Lower leg skin (tissue), 4 donors: ENCODE data around the gene VTCN1. TPM values are rescaled to one million over a fixed set of nuclear protein-coding genes. Genes with fewer than 3 reads are reported as not detected.

ENCODE experiments used
- DNase-seq, 2 donors: peaks; one replicate each; pipeline ENCODE4 v3.0.0-alpha.2; 2019; ENCODE audit warnings: low spot score in 2 of 2
- H3K4me3 ChIP-seq: fragments of 200-600 bp; sonication (generic); 2 replicates; pipeline ENCODE4 v1.5.1; 2017; ENCODE audit warnings: mild to moderate bottlenecking, low read depth; ENCODE audit not compliant: poor library complexity, severe bottlenecking
- CTCF ChIP-seq, 3 donors: fragments of 450-650 bp; IDR thresholded peaks; one replicate each; pipeline ENCODE4 v1.5.1; 2016; ENCODE audit warnings: antibody characterized with exemption in 3 of 3, mild to moderate bottlenecking in 3 of 3, moderate library complexity in 2 of 3
- POLR2A ChIP-seq, 2 donors: fragments of 450-650 bp; IDR thresholded peaks; one replicate each; pipeline ENCODE4 v1.6.1; 2016 to 2017; ENCODE audit warnings: antibody characterized with exemption in 2 of 2, mild to moderate bottlenecking in 1 of 2, moderate library complexity in 1 of 2
- WGBS, 2 donors: methylation state at CpG; one replicate each; pipeline ENCODE4 v1.1.5; 2018; 5-methylcytosine and 5-hydroxymethylcytosine counted together
- intact Hi-C: fragments of 100-400 bp; cut with DNase I; formaldehyde crosslinking; loops from one replicate; pipeline ENCODE4 v1.15.0; 2023; ENCODE audit warnings: low total_unique reads
- total RNA-seq, 4 donors: library from RNA; depleted of rRNA; stranded (reverse); fragments of >200 nt; gene quantifications; one replicate each; pipeline ENCODE4 v1.1.0, GENCODE V29; 2016

The VTCN1 gene
- total RNA-seq, 4 donors from 2014 or later = 0.38 to 5.7 (median 2.7) TPM

DNA sequence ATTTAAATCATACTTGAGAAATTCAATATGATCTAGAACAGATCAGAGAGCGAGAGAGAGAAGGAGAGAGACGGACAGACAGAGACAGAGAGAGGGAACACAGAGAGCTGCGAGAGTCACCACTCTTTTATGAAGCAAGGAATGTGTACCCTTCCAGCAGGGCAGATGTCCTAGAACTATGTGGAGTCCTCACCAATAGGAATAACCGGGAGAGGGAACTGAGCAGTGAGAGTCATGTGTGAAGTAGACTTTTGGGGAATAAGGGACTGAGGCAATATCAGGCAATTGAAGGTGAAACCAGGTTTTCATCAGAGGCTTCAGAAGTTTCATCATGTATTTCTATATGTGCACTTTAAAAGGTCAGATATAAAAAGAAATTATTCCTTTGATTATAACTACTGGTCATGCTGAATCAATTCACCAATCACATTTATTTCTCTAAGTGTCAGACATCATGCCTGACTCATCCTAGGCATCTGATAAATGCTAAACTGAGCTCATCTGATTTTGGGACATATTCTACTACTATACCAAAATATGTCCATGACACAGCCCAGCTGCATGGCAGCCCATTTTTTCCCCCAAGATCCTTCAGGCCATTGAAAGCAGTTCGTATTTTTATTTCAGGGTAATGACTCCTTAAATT lies 22.4 kb downstream of the VTCN1 start:
- no peak for DNase-seq
- TF ChIP-seq CTCF (IDR thresholded peaks at IDR 0.05) (no peak), POLR2A (IDR thresholded peaks at IDR 0.05) (no peak)
- no peak overlapping the region for H3K4me3 ChIP-seq
- WGBS, 2 donors = 73 to 75% methylated on average over 5 of the region's 5 CpGs
- intact Hi-C loops = no loop called here

- DNase-seq = no peak
- intact Hi-C loops = no loop called here
- no peak overlapping the region for H3K4me3 ChIP-seq
- TF ChIP-seq CTCF (IDR thresholded peaks at IDR 0.05) = no peak
- TF ChIP-seq POLR2A (IDR thresholded peaks at IDR 0.05) = no peak
- WGBS, 2 donors = 94 to 96% methylated on average over 4 of the region's 4 CpGs
Measured at GRCh38 chr1:117183112-117183511, 27.6 kb downstream of the VTCN1 start.

DNA sequence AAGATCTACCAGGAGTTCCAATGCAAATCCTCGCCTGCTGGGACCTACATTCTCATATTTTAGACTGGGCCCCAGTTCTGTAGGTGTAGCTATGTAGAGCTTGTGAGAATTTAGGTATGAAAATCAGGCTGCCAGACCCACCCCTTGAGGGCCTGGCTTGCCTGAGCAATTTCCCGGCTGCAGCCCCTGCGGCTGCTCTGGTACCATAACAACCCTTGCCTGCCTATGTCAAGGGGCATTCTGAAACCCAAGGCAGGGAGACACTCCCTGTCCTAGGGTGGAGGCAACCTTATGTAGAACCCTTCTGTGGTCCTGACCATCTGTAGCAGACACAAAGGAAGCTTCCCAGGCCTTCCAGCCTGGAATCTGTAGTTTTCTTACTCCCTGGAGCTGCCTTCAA lies 28.4 kb downstream of the VTCN1 start:
- no peak overlapping the region for H3K4me3 ChIP-seq
- no peak for TF ChIP-seq POLR2A (IDR thresholded peaks at IDR 0.05)
- TF ChIP-seq CTCF (IDR thresholded peaks at IDR 0.05) = no peak
- intact Hi-C loops = no loop called here
- DNase-seq = no peak
- 91 to 97% methylated on average over 3 of the region's 3 CpGs for WGBS, 2 donors

GRCh38 chr1:117181630-117182041 lies 29.1 kb downstream of the VTCN1 start:
- intact Hi-C loops = no loop called here
- 56 to 63% methylated on average over 5 of the region's 5 CpGs for WGBS, 2 donors
- H3K4me3 ChIP-seq = no peak overlapping the region
- no peak for TF ChIP-seq POLR2A (IDR thresholded peaks at IDR 0.05)
- TF ChIP-seq CTCF (IDR thresholded peaks at IDR 0.05) = no peak
- DNase-seq = no peak

DNA sequence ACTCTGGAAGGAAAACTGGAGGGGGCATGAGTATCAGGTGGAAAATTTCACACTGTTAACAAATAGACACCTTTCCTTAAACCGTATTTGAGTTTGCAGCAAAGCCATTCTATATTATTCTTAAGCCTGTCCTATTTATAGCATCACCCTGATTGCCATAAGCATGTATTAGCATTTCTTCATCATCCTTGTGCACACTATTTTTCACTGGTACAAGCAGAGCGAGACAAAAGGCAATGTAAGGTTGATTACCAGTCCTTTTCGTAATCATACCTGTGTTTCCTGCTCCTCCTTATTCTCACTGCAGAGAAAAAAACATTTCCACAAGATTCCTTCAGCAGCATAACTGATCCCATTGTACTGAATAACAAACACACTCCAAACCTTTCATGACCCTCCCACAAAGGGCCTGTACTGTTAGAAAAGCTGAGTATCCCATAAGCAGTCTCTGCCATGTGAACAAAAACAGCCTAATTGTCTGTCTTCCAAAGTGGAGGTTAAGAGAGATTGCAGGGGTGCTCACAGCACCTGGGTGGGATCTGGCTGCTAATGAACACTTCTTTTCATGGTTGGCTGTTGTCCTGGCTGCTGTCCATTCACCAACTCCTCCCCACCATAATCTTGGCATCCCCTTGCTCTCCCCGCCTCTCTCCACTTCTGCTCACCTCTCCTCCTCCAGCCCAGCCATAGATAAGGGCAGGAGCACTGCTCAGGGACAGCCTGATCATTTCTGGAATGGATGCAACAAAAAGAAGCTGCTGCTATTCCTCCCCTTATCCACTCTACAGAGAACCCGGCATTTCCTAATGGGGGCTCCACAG lies 30.4 kb downstream of the VTCN1 start:
- WGBS, 2 donors = 86 to 91% methylated on average over 5 of the region's 5 CpGs

More for the DNA sequence above, 30.4 kb downstream of the VTCN1 start:
- intact Hi-C loops = no loop called here
- H3K4me3 ChIP-seq = no peak overlapping the region
- no peak for DNase-seq
- TF ChIP-seq CTCF (IDR thresholded peaks at IDR 0.05) (no peak), POLR2A (IDR thresholded peaks at IDR 0.05) (no peak)
